Measurements from ENCODE around the gene EFL1. TPM values are rescaled to one million over a fixed set of nuclear protein-coding genes. Genes with fewer than 3 reads are reported as not detected.

EFL1 gene
- polyA plus RNA-seq, 1 donor (not counting 4 experiments of a cell fraction or from before 2014, with no cell fraction given): 32.0 TPM

GRCh38 chr15:82297546-82297945, 35.0 kb upstream of the EFL1 start:
- no peaks in the 10 kb centered on the region for H3K79me2 ChIP-seq (ENCODE audit: control insufficient read depth, insufficient read depth, low read length)
- H4K20me1 ChIP-seq (ENCODE audit: control insufficient read depth, extremely low read depth, insufficient read depth, low read length): no peaks in the 10 kb centered on the region
- no peak overlapping the region for H3K9ac ChIP-seq (ENCODE audit: control insufficient read depth, extremely low read depth, insufficient read depth, low read length)
- TF ChIP-seq EZH2 (IDR thresholded peaks at IDR 0.05; ENCODE audit: low read length) (no peak), CTCF (optimal IDR thresholded peaks at IDR 0.05 in 1 of 3, IDR thresholded peaks at IDR 0.05 in 1 of 3, conservative IDR thresholded peaks at IDR 0.05 in 1 of 3; ENCODE audit: extremely low read depth in 1 of 3, insufficient read depth in 2 of 3, low read length in 3 of 3) (no peak)
- no peak overlapping the region for H3K4me2 ChIP-seq (ENCODE audit: control insufficient read depth, extremely low read depth, insufficient read depth, low read depth, low read length)
- H3K4me3 ChIP-seq (ENCODE audit: control insufficient read depth in 2 of 3, extremely low read depth in 1 of 3, insufficient read depth in 2 of 3, low read depth in 1 of 3, low read length in 3 of 3): no peak overlapping the region
- no peaks in the 10 kb centered on the region for H3K36me3 ChIP-seq (ENCODE audit: control insufficient read depth in 2 of 2, extremely low read depth in 1 of 2, insufficient read depth in 2 of 2, low read length in 2 of 2)
- no peaks in the 10 kb centered on the region for H3K9me1 ChIP-seq (ENCODE audit: control insufficient read depth, extremely low read depth, insufficient read depth, low read length)
- FAIRE-seq: no peak
- H3K27me3 ChIP-seq (ENCODE audit: control insufficient read depth, extremely low read depth, insufficient read depth, low read length): peaks cover 7% of the 10 kb centered on the region
- DNase-seq (ENCODE audit: low read depth, low spot score): no peak
- no peak overlapping the region for H2AFZ ChIP-seq (ENCODE audit: control insufficient read depth, low read length)
- no peaks in the 10 kb centered on the region for H3K4me1 ChIP-seq (ENCODE audit: control insufficient read depth, extremely low read depth, insufficient read depth, low read length)
- no peaks in the 10 kb centered on the region for H3K9me3 ChIP-seq (ENCODE audit: control insufficient read depth, low read depth, low read length)
- dilution Hi-C loops (cut with MboI; ENCODE audit: extremely low pct_ligation_motif_present, low sequenced_read_pairs): no loop called here
- H3K27ac ChIP-seq (ENCODE audit: control insufficient read depth, insufficient read depth, low read length): no peak overlapping the region

- no peak for FAIRE-seq
- Histone ChIP-seq H3K79me2 (ENCODE audit: control insufficient read depth, insufficient read depth, low read length) (no peaks in the 10 kb centered on the region), H3K27me3 (ENCODE audit: control insufficient read depth, extremely low read depth, insufficient read depth, low read length) (peaks cover 3% of the 10 kb centered on the region), H4K20me1 (ENCODE audit: control insufficient read depth, extremely low read depth, insufficient read depth, low read length) (no peaks in the 10 kb centered on the region), H3K4me1 (ENCODE audit: control insufficient read depth, extremely low read depth, insufficient read depth, low read length) (no peaks in the 10 kb centered on the region), H3K27ac (ENCODE audit: control insufficient read depth, insufficient read depth, low read length) (no peak overlapping the region), H3K9ac (ENCODE audit: control insufficient read depth, extremely low read depth, insufficient read depth, low read length) (no peak overlapping the region), H3K9me3 (ENCODE audit: control insufficient read depth, low read depth, low read length) (no peaks in the 10 kb centered on the region), H3K36me3 (ENCODE audit: control insufficient read depth in 2 of 2, extremely low read depth in 1 of 2, insufficient read depth in 2 of 2, low read length in 2 of 2) (no peaks in the 10 kb centered on the region), H3K4me3 (ENCODE audit: control insufficient read depth in 2 of 3, extremely low read depth in 1 of 3, insufficient read depth in 2 of 3, low read depth in 1 of 3, low read length in 3 of 3) (no peak overlapping the region), H3K9me1 (ENCODE audit: control insufficient read depth, extremely low read depth, insufficient read depth, low read length) (no peaks in the 10 kb centered on the region), H3K4me2 (ENCODE audit: control insufficient read depth, extremely low read depth, insufficient read depth, low read depth, low read length) (no peak overlapping the region), H2AFZ (ENCODE audit: control insufficient read depth, low read length) (no peak overlapping the region)
- dilution Hi-C loops (cut with MboI; ENCODE audit: extremely low pct_ligation_motif_present, low sequenced_read_pairs): no loop called here
- DNase-seq (ENCODE audit: low read depth, low spot score): no peak
- TF ChIP-seq EZH2 (IDR thresholded peaks at IDR 0.05; ENCODE audit: low read length) (no peak), CTCF (optimal IDR thresholded peaks at IDR 0.05 in 1 of 3, IDR thresholded peaks at IDR 0.05 in 1 of 3, conservative IDR thresholded peaks at IDR 0.05 in 1 of 3; ENCODE audit: extremely low read depth in 1 of 3, insufficient read depth in 2 of 3, low read length in 3 of 3) (no peak)
These were observed 31.6 kb upstream of the EFL1 start for GRCh38 chr15:82294061-82294690.
